Kidney (tissue), 14 donors: ENCODE data around the gene FAM83C. TPM values are rescaled to one million over a fixed set of nuclear protein-coding genes. Genes with fewer than 3 reads are reported as not detected.

Source experiments
- DNase-seq, 5 donors: peaks; one replicate each; pipeline ENCODE4 v3.0.0-alpha.2; 2013 to 2020
- FAIRE-seq: peaks from 2 replicates; lab custom pipeline; 2012; peaks lifted over from hg19 to GRCh38; lab: Jason Lieb, UNC
- H3K27ac ChIP-seq, 2 donors: one replicate each; pipeline ENCODE4 v1.7.0; 2013; ENCODE audit warnings: low read depth in 2 of 2, low read length in 2 of 2, inconsistent platforms in 1 of 2
- H3K27me3 ChIP-seq: one replicate; pipeline ENCODE4 v1.7.1; 2013; ENCODE audit warnings: low read length, inconsistent platforms; ENCODE audit not compliant: control insufficient read depth, insufficient read depth
- H3K36me3 ChIP-seq, 3 donors: one replicate each; pipeline versions ENCODE4 v1.7.0 to v1.7.1; 2013; ENCODE audit warnings: low read length in 3 of 3, control low read depth in 1 of 3, inconsistent platforms in 1 of 3; ENCODE audit not compliant: insufficient read depth in 3 of 3, control insufficient read depth in 2 of 3
- H3K4me1 ChIP-seq, 3 donors: one replicate each; pipeline versions ENCODE4 v1.7.0 to v1.7.1; 2013; ENCODE audit warnings: low read length in 3 of 3, inconsistent platforms in 1 of 3, low read depth in 1 of 3; ENCODE audit not compliant: control insufficient read depth in 2 of 3, insufficient read depth in 2 of 3
- H3K4me3 ChIP-seq, 3 donors: one replicate each; pipeline versions ENCODE4 v1.7.0 to v1.8.1; 2013; ENCODE audit warnings: low read length in 3 of 3, control low read depth in 1 of 3, inconsistent platforms in 1 of 3
- H3K9ac ChIP-seq, 3 donors: one replicate each; pipeline versions ENCODE4 v1.7.0 to v1.7.1; 2013; ENCODE audit warnings: low read length in 3 of 3, control low read depth in 1 of 3, inconsistent platforms in 1 of 3
- H3K9me3 ChIP-seq, 3 donors: one replicate each; pipeline versions ENCODE4 v1.7.0 to v1.7.1; 2013; ENCODE audit warnings: low read length in 3 of 3, control low read depth in 1 of 3, inconsistent platforms in 1 of 3; ENCODE audit not compliant: control insufficient read depth in 2 of 3, insufficient read depth in 1 of 3
- intact Hi-C: fragments of 100-400 bp; cut with DNase I; formaldehyde crosslinking; loops from one replicate; pipeline ENCODE4 v1.11.1; 2022
- polyA plus RNA-seq: library from polyadenylated mRNA; stranded (reverse); fragments of 350-450 nt; fragmentation: Illumina TruSeq; extraction: RNeasy Lipid Tissue Mini Kit (QIAGEN cat#74804); gene quantifications from one replicate; pipeline ENCODE4 v1.2.3, GENCODE V29; 2014; ENCODE audit warnings: low read depth, low replicate concordance; ENCODE audit not compliant: insufficient read depth
- total RNA-seq: library from RNA; stranded (reverse); fragmentation: NEBNext Ultra II Directional; extraction: Animal tissue kit (Norgen Biotek cat#: 25700); gene quantifications from one replicate; pipeline ENCODE4 v1.2.1, GENCODE V29; 2021
- TF ChIP-seq, protein P1 (sequence below): IDR thresholded peaks from 3 replicates; pipeline ENCODE4 v1.5.1; 2012; ENCODE audit warnings: mild to moderate bottlenecking, moderate library complexity, borderline replicate concordance; ENCODE audit not compliant: insufficient read depth; ENCODE audit errors: extremely low read depth
- donor health status: control.
- donor health status: control.
- donor health status: control.
- donor health status: control.
- donor health status: control.
- donor health status: DM: yes; HTN: yes; CAD: no.
- donor health status: Normal renal cell carcinoma (clear cell type).

Gene FAM83C
- total and polyA plus RNA-seq, 2 donors from 2014 or later = not detected

GRCh38 chr20:35339636-35340035 lies 47.4 kb upstream of the FAM83C start:
- Histone ChIP-seq H3K27ac (no peak overlapping the region), H3K27me3 (no peaks in the 10 kb centered on the region), H3K4me1 (no peaks in the 10 kb centered on the region), H3K36me3 (peaks cover 2 to 7% (median 5%) of the 10 kb centered on the region in 3 donors), H3K9me3 (no peaks in the 10 kb centered on the region), H3K9ac (no peak overlapping the region), H3K4me3 (no peak overlapping the region)
- DNase-seq = no peak
- intact Hi-C loops = no loop called here
- TF ChIP-seq, protein P1, sequence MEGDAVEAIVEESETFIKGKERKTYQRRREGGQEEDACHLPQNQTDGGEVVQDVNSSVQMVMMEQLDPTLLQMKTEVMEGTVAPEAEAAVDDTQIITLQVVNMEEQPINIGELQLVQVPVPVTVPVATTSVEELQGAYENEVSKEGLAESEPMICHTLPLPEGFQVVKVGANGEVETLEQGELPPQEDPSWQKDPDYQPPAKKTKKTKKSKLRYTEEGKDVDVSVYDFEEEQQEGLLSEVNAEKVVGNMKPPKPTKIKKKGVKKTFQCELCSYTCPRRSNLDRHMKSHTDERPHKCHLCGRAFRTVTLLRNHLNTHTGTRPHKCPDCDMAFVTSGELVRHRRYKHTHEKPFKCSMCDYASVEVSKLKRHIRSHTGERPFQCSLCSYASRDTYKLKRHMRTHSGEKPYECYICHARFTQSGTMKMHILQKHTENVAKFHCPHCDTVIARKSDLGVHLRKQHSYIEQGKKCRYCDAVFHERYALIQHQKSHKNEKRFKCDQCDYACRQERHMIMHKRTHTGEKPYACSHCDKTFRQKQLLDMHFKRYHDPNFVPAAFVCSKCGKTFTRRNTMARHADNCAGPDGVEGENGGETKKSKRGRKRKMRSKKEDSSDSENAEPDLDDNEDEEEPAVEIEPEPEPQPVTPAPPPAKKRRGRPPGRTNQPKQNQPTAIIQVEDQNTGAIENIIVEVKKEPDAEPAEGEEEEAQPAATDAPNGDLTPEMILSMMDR = no peak
- FAIRE-seq = no peak

DNA sequence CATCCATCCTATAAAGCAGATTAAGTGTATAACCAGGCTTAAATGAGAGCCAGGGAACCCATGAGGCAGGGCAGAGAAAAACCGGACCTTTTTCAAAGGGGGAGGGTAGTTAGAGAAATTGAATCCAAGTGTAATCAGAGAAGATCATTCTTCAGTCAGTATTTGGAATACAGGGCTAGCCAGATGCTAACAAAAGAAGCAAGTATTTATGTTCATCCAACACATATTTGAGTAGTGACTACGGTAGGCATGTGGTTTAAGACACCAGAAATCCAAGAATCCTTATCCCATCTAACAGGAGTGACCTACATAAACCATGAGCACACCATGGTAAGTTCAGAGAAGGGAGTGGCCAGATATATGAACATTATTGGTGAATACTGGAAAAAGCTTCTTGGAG lies 46.8 kb upstream of the FAM83C start:
- peaks cover 0 to 2% (median under 1%) of the 10 kb centered on the region in 3 donors for H3K36me3 ChIP-seq
- no peak overlapping the region for H3K27ac ChIP-seq
- no peak overlapping the region for H3K4me3 ChIP-seq
- H3K27me3 ChIP-seq = no peaks in the 10 kb centered on the region
- FAIRE-seq (no peak), DNase-seq (no peak)
- intact Hi-C loops = no loop called here
- TF ChIP-seq, protein P1 = no peak
- H3K9me3 ChIP-seq = no peaks in the 10 kb centered on the region
- peaks cover 0 to 2% (median 0%) of the 10 kb centered on the region in 3 donors for H3K4me1 ChIP-seq
- no peak overlapping the region for H3K9ac ChIP-seq

GRCh38 chr20:35334311-35335101 lies 42.3 kb upstream of the FAM83C start:
- FAIRE-seq (no peak), DNase-seq (no peak)
- intact Hi-C loops = no loop called here
- no peaks in the 10 kb centered on the region for H3K36me3 ChIP-seq
- TF ChIP-seq, protein P1 = no peak
- H3K9ac ChIP-seq = no peak overlapping the region
- peaks cover 0 to 2% (median 0%) of the 10 kb centered on the region in 3 donors for H3K4me1 ChIP-seq
- no peak overlapping the region for H3K27ac ChIP-seq
- H3K4me3 ChIP-seq = no peak overlapping the region
- H3K27me3 ChIP-seq = no peaks in the 10 kb centered on the region
- H3K9me3 ChIP-seq = no peaks in the 10 kb centered on the region

GRCh38 chr20:35333606-35334005 lies 41.4 kb upstream of the FAM83C start:
- DNase-seq (no peak), FAIRE-seq (no peak)
- Histone ChIP-seq H3K4me3 (no peak overlapping the region), H3K27ac (no peak overlapping the region), H3K9me3 (no peaks in the 10 kb centered on the region), H3K9ac (no peak overlapping the region), H3K27me3 (no peaks in the 10 kb centered on the region), H3K36me3 (no peaks in the 10 kb centered on the region), H3K4me1 (peaks cover 0 to 2% (median 0%) of the 10 kb centered on the region in 3 donors)
- TF ChIP-seq, protein P1 = no peak
- intact Hi-C loops = no loop called here
